SK-N-SH (cell line): ENCODE results near the gene PDE11A. TPM values are rescaled to one million over a fixed set of nuclear protein-coding genes. Genes with fewer than 3 reads are reported as not detected.

Experiments
- CTCF ChIA-PET: fragments of 300-600, 350-600 bp; formaldehyde crosslinking; extraction: SDS; loops from one replicate; lab custom pipeline; 2021; lab: Yijun Ruan, JAX
- POLR2A ChIA-PET: fragments of 350-600 bp; sonication (Branson Sonifier 250); formaldehyde crosslinking; extraction: SDS; loops from one replicate; lab custom pipeline; 2020; ENCODE audit warnings: antibody characterized with exemption, inconsistent platforms; lab: Yijun Ruan, JAX
- DNase-seq: peaks from one replicate; pipeline ENCODE4 v3.0.0; 2012
- H2AFZ ChIP-seq: fragments of 200-600 bp; sonication (generic); 2 replicates; pipeline ENCODE4 v1.8.1; 2016; ENCODE audit warnings: antibody characterized with exemption, mild to moderate bottlenecking, low read depth
- H3F3A ChIP-seq: fragments of 200-600 bp; sonication (generic); replicated peaks from 2 replicates; pipeline ENCODE3; 2016; ENCODE audit warnings: antibody characterized with exemption, mild to moderate bottlenecking; ENCODE audit not compliant: insufficient read depth
- H3K27ac ChIP-seq, 2 experiments: fragments of 200-500 bp in 1 of 2; fragments of 200-600 bp in 1 of 2; sonication (Bioruptor generic) in 1 of 2; sonication (generic), shearing (Covaris generic) in 1 of 2; 2 replicates each; pipeline versions ENCODE4 v1.5.1 to v1.6.1; 2014 to 2016; ENCODE audit warnings: low read depth in 2 of 2, inconsistent platforms in 1 of 2, low read length in 1 of 2, mild to moderate bottlenecking in 1 of 2, mixed read lengths in 1 of 2
- H3K27me3 ChIP-seq: fragments of 200-600 bp; sonication (generic), shearing (Covaris generic); 2 replicates; pipeline ENCODE4 v1.6.1; 2016; ENCODE audit warnings: mixed run types; ENCODE audit not compliant: insufficient read depth
- H3K36me3 ChIP-seq, 2 experiments: fragments of 200-500 bp in 1 of 2; fragments of 200-600 bp in 1 of 2; sonication (Bioruptor generic) in 1 of 2; sonication (generic) in 1 of 2; replicated peaks in 1 of 2; 2 replicates each; pipeline versions ENCODE3 to v1.5.1; 2014 to 2016; ENCODE audit warnings: low read length in 1 of 2, mild to moderate bottlenecking in 1 of 2; ENCODE audit not compliant: insufficient read depth in 2 of 2, control insufficient read depth in 1 of 2
- H3K4me1 ChIP-seq, 2 experiments: fragments of 200-500 bp in 1 of 2; fragments of 200-600 bp in 1 of 2; sonication (Bioruptor generic) in 1 of 2; sonication (generic), shearing (Covaris generic) in 1 of 2; 2 replicates each; pipeline versions ENCODE4 v1.5.1 to v1.6.1; 2014 to 2016; ENCODE audit warnings: low read depth in 1 of 2, low read length in 1 of 2, mixed run types in 1 of 2; ENCODE audit not compliant: insufficient read depth in 2 of 2, control insufficient read depth in 1 of 2
- H3K4me2 ChIP-seq: fragments of 200-600 bp; sonication (generic), shearing (Covaris generic); 2 replicates; pipeline ENCODE4 v1.6.1; 2017; ENCODE audit warnings: mixed run types
- H3K4me3 ChIP-seq, 2 experiments: fragments of 200-500 bp in 1 of 2; fragments of 200-600 bp in 1 of 2; sonication (Bioruptor generic) in 1 of 2; sonication (generic), shearing (Covaris generic) in 1 of 2; 2 replicates each; pipeline versions ENCODE4 v1.5.1 to v1.8.1; 2014 to 2016; ENCODE audit warnings: low read depth in 2 of 2, inconsistent platforms in 1 of 2, low read length in 1 of 2, mild to moderate bottlenecking in 1 of 2, mixed read lengths in 1 of 2, moderate library complexity in 1 of 2
- H3K79me2 ChIP-seq: fragments of 200-600 bp; sonication (generic); 2 replicates; pipeline ENCODE4 v1.8.1; 2017; ENCODE audit warnings: mild to moderate bottlenecking; ENCODE audit not compliant: insufficient read depth
- H3K9ac ChIP-seq: fragments of 200-600 bp; sonication (generic); 2 replicates; pipeline ENCODE4 v1.6.1; 2017; ENCODE audit warnings: mixed run types
- H3K9me2 ChIP-seq: fragments of 200-600 bp; sonication (generic); 2 replicates; pipeline ENCODE4 v1.6.1; 2017; ENCODE audit warnings: mixed run types
- H3K9me3 ChIP-seq: fragments of 200-600 bp; sonication (generic); 2 replicates; pipeline ENCODE4 v1.6.1; 2017; ENCODE audit warnings: mixed run types, mild to moderate bottlenecking, moderate library complexity
- H4K20me1 ChIP-seq: fragments of 200-600 bp; sonication (generic); 2 replicates; pipeline ENCODE4 v1.6.1; 2017; ENCODE audit warnings: mild to moderate bottlenecking, mixed run types; ENCODE audit not compliant: insufficient read depth
- GATA2 ChIP-seq: sonication (generic); formaldehyde crosslinking; IDR thresholded peaks from 2 replicates; pipeline ENCODE4 v1.5.0; 2020; ENCODE audit warnings: mild to moderate bottlenecking, missing genetic modification reagents
- JUND ChIP-seq: IDR thresholded peaks from 2 replicates; pipeline ENCODE4 v1.4.0; 2012
- MAX ChIP-seq: IDR thresholded peaks from 2 replicates; pipeline ENCODE4 v1.4.0; 2012; ENCODE audit warnings: low read depth
- MEF2A ChIP-seq: IDR thresholded peaks from 2 replicates; pipeline ENCODE4 v1.4.0; 2012; ENCODE audit warnings: low read depth, borderline replicate concordance
- MXI1 ChIP-seq: IDR thresholded peaks from 2 replicates; pipeline ENCODE4 v1.6.1; 2012; ENCODE audit warnings: mild to moderate bottlenecking, low read depth, low read length, improper control_type of control experiment
- NRF1 ChIP-seq: IDR thresholded peaks from 2 replicates; pipeline ENCODE4 v1.6.1; 2012; ENCODE audit warnings: low read depth, mild to moderate bottlenecking, low read length
- POLR2AphosphoS5 ChIP-seq: IDR thresholded peaks from 2 replicates; pipeline ENCODE4 v1.6.1; 2012; ENCODE audit warnings: low read depth, low read length
- RAD21 ChIP-seq: IDR thresholded peaks from 2 replicates; pipeline ENCODE4 v1.6.1; 2012; ENCODE audit warnings: mild to moderate bottlenecking, low read length
- RCOR1 ChIP-seq: fragments of 150-350 bp; IDR thresholded peaks from 2 replicates; pipeline ENCODE4 v1.6.1; 2017; ENCODE audit warnings: antibody characterized with exemption, low read length
- REST ChIP-seq: IDR thresholded peaks from 2 replicates; pipeline ENCODE4 v1.6.1; 2012; ENCODE audit warnings: mild to moderate bottlenecking, low read depth, low read length, moderate library complexity
- RFX5 ChIP-seq: IDR thresholded peaks from 2 replicates; pipeline ENCODE4 v1.6.1; 2012; ENCODE audit warnings: mild to moderate bottlenecking, improper control_type of control experiment, low read length
- TEAD4 ChIP-seq: IDR thresholded peaks from 2 replicates; pipeline ENCODE4 v1.4.0; 2012; ENCODE audit warnings: mild to moderate bottlenecking, borderline replicate concordance; ENCODE audit not compliant: insufficient read depth
- USF1 ChIP-seq: IDR thresholded peaks from 2 replicates; pipeline ENCODE4 v1.4.0; 2012; ENCODE audit warnings: low read depth, borderline replicate concordance
- YY1 ChIP-seq: IDR thresholded peaks from 2 replicates; pipeline ENCODE4 v1.4.0; 2012; ENCODE audit warnings: low read depth, mild to moderate bottlenecking
- ZBTB33 ChIP-seq: IDR thresholded peaks from 2 replicates; pipeline ENCODE4 v1.4.0; 2012; ENCODE audit warnings: low read depth, borderline replicate concordance
- WGBS: methylation state at CpG from one replicate; pipeline ENCODE4 v1.1.6; 2017; ENCODE audit warnings: low lambda C conversion rate; 5-methylcytosine and 5-hydroxymethylcytosine counted together
- polyA plus RNA-seq, 3 experiments: library from polyadenylated mRNA; depleted of rRNA; stranded (reverse); fragments of >200 nt; gene quantifications; 2 replicates each; pipeline ENCODE4 v1.2.3, GENCODE V29; 2012

PDE11A gene
- polyA plus RNA-seq, 1 of the 3 experiments (the other 2 are of a cell fraction): 0.10 TPM

- TF ChIP-seq REST (no peak), RAD21 (peak; percentile 79), YY1 (no peak), TEAD4 (no peak), GATA2 (no peak), ZBTB33 (no peak)
These were observed 468.1 kb downstream of the PDE11A start (continued) for GRCh38 chr2:177604271-177605065.

- no peaks in the 10 kb centered on the region for H3K9me2 ChIP-seq
- no peak overlapping the region for H2AFZ ChIP-seq
- H3K9ac ChIP-seq: no peak overlapping the region
- no peak overlapping the region for H3K4me3 ChIP-seq
- H3K9me3 ChIP-seq: no peaks in the 10 kb centered on the region
- H4K20me1 ChIP-seq: no peaks in the 10 kb centered on the region
- CTCF ChIA-PET: interaction anchor here (0.7 to 7.4 kb wide), 48 partner anchors 10 to 899 kb away, joined by 3 to 75 read pairs (median 4); partner anchors contain the start of gene AGPS
- no peak overlapping the region for H3K4me2 ChIP-seq
- POLR2A ChIA-PET: no interaction called here
- H3K4me1 ChIP-seq: peaks cover 8 to 9% of the 10 kb centered on the region in 2 experiments; a peak in 2 of 4 replicates
- TF ChIP-seq MAX (no peak), ZBTB33 (no peak), USF1 (no peak), NRF1 (no peak), RCOR1 (no peak), RFX5 (no peak), MXI1 (no peak), POLR2AphosphoS5 (no peak), MEF2A (no peak), JUND (no peak)
- no peaks in the 10 kb centered on the region; the same call in 1 of the 2 replicates for H3K27me3 ChIP-seq
- no peaks in the 10 kb centered on the region for H3F3A ChIP-seq
- WGBS: 77% methylated on average over 3 of the region's 3 CpGs
- no peak overlapping the region for H3K27ac ChIP-seq
- H3K79me2 ChIP-seq: no peaks in the 10 kb centered on the region
- H3K36me3 ChIP-seq: no peaks in the 10 kb centered on the region
- DNase-seq: no peak
These were observed 468.8 kb downstream of the PDE11A start for GRCh38 chr2:177603768-177604167.
